Lung (tissue), 12 donors: ENCODE results near the gene ZFYVE28. TPM values are rescaled to one million over a fixed set of nuclear protein-coding genes. Genes with fewer than 3 reads are reported as not detected.

Experiments used
- ATAC-seq: fragments of 200-7000 bp; cut with Tn5 transposase; one replicate; pipeline ENCODE4 v1.9.1; 2020; ENCODE audit warnings: moderate number of reproducible peaks; ENCODE audit not compliant: insufficient read depth, low FRiP score
- DNase-seq, 3 donors: peaks; one replicate each; pipeline ENCODE4 v3.0.0-alpha.2; 2013 to 2017
- H3K27ac ChIP-seq, 2 donors: one replicate each; pipeline ENCODE4 v1.5.1; 2013; ENCODE audit warnings: mild to moderate bottlenecking in 2 of 2, moderate library complexity in 2 of 2, control low read depth in 1 of 2, inconsistent platforms in 1 of 2, low read depth in 1 of 2, low read length in 1 of 2
- H3K27me3 ChIP-seq, 3 donors: one replicate each; pipeline ENCODE4 v1.5.1; 2013; ENCODE audit warnings: low read length in 2 of 3; ENCODE audit not compliant: control insufficient read depth in 3 of 3, insufficient read depth in 3 of 3
- H3K36me3 ChIP-seq, 4 donors: one replicate each; pipeline ENCODE4 v1.5.1; 2013; ENCODE audit warnings: low read length in 4 of 4, mild to moderate bottlenecking in 1 of 4, moderate library complexity in 1 of 4; ENCODE audit not compliant: control insufficient read depth in 4 of 4, insufficient read depth in 4 of 4
- H3K4me1 ChIP-seq, 5 donors: one replicate each; pipeline ENCODE4 v1.5.1; 2013; ENCODE audit warnings: low read length in 5 of 5, mild to moderate bottlenecking in 2 of 5, moderate library complexity in 1 of 5; ENCODE audit not compliant: control insufficient read depth in 5 of 5, insufficient read depth in 5 of 5
- H3K4me3 ChIP-seq: one replicate; pipeline ENCODE4 v1.5.1; 2013; ENCODE audit warnings: mild to moderate bottlenecking, control low read depth, moderate library complexity
- H3K9ac ChIP-seq, 2 donors: one replicate each; pipeline ENCODE4 v1.5.1; 2013; ENCODE audit warnings: low read length in 2 of 2, control low read depth in 1 of 2; ENCODE audit not compliant: insufficient read depth in 1 of 2
- H3K9me3 ChIP-seq, 4 donors: one replicate each; pipeline ENCODE4 v1.5.1; 2013; ENCODE audit warnings: low read length in 3 of 4, mild to moderate bottlenecking in 1 of 4, moderate library complexity in 1 of 4; ENCODE audit not compliant: control insufficient read depth in 4 of 4, insufficient read depth in 3 of 4
- CTCF ChIP-seq: IDR thresholded peaks from 2 replicates; pipeline ENCODE4 v1.5.1; 2012; ENCODE audit warnings: mild to moderate bottlenecking; ENCODE audit errors: control extremely low read depth, extremely low read depth
- WGBS, 2 donors: extraction: QIAGEN DNeasy Blood & Tissue Kit; methylation state at CpG; one replicate each; pipeline ENCODE4 v1.1.7; 2013; 5-methylcytosine and 5-hydroxymethylcytosine counted together
- polyA plus RNA-seq, 2 donors: library from polyadenylated mRNA; stranded (reverse); fragments of 200-250 nt; gene quantifications; one replicate each; pipeline ENCODE4 v1.2.1, GENCODE V29; 2013
- total RNA-seq, 2 donors: library from RNA; depleted of rRNA in 1 of 2; stranded (reverse); fragments of >200 nt in 1 of 2; gene quantifications; one replicate each; pipeline ENCODE4 v1.2.1, GENCODE V29; 2014 to 2021
- donor health status: control.
- donor health status: control.
- donor health status: Bipolar disorder and iron deficiency.
- donor health status: healthy.
- donor health status: DM: yes; HTN: yes; CAD: no.

ZFYVE28 gene
- total and polyA plus RNA-seq, 4 donors = 6.8 to 10.3 (median 7.6) TPM

- whole genome bisulfite sequencing, 2 donors = 88 to 92% methylated on average over 14 of the region's 14 CpGs
- peaks cover 0 to 24% (median 0%) of the 10 kb centered on the region in 5 donors for H3K4me1 ChIP-seq
These were observed 9.1 kb downstream of the ZFYVE28 start for GRCh38 chr4:2409381-2409783.

GRCh38 chr4:2408976-2409375 is 9.5 kb downstream of the ZFYVE28 start:
- H3K4me1 ChIP-seq = peaks cover 0 to 20% (median 0%) of the 10 kb centered on the region in 5 donors
- no peak for DNase-seq
- peaks cover 0 to 14% (median 12%) of the 10 kb centered on the region in 3 donors for H3K27me3 ChIP-seq
- no peaks in the 10 kb centered on the region for H3K36me3 ChIP-seq
- no peak overlapping the region for H3K27ac ChIP-seq
- no peak for ATAC-seq
- H3K9me3 ChIP-seq = no peaks in the 10 kb centered on the region
- H3K9ac ChIP-seq = no peak overlapping the region
- no peak for TF ChIP-seq CTCF
- WGBS, 2 donors = 87 to 89% methylated on average over 10 of the region's 10 CpGs
- no peak overlapping the region for H3K4me3 ChIP-seq

More at GRCh38 chr4:2409381-2409783, 9.1 kb downstream of the ZFYVE28 start:
- H3K4me3 ChIP-seq = no peak overlapping the region
- no peak overlapping the region for H3K27ac ChIP-seq
- H3K9me3 ChIP-seq = no peaks in the 10 kb centered on the region
- TF ChIP-seq CTCF = no peak
- H3K27me3 ChIP-seq = peaks cover 0 to 18% (median 16%) of the 10 kb centered on the region in 3 donors
- H3K9ac ChIP-seq = no peak overlapping the region
- DNase-seq (no peak), ATAC-seq (no peak)
- no peaks in the 10 kb centered on the region for H3K36me3 ChIP-seq

- 86% methylated on average over 15 of the region's 15 CpGs for WGBS, 2 donors
- no peak for ATAC-seq
- H3K4me1 ChIP-seq = peaks cover 0 to 15% (median 0%) of the 10 kb centered on the region in 5 donors
- no peaks in the 10 kb centered on the region for H3K36me3 ChIP-seq
- no peak for TF ChIP-seq CTCF
- H3K4me3 ChIP-seq = no peak overlapping the region
- H3K9ac ChIP-seq = no peak overlapping the region
- DNase-seq = no peak
- peaks cover 0 to 14% (median 11%) of the 10 kb centered on the region in 3 donors for H3K27me3 ChIP-seq
- no peaks in the 10 kb centered on the region for H3K9me3 ChIP-seq
- H3K27ac ChIP-seq = no peak overlapping the region
These were observed 10.0 kb downstream of the ZFYVE28 start for GRCh38 chr4:2408401-2408958.

- ATAC-seq = no peak
- H3K27ac ChIP-seq = no peak overlapping the region
- 90 to 94% methylated on average over 3 of the region's 3 CpGs for WGBS, 2 donors
- no peaks in the 10 kb centered on the region for H3K36me3 ChIP-seq
- H3K4me3 ChIP-seq = no peak overlapping the region
- H3K4me1 ChIP-seq = peaks cover 0 to 18% (median 0%) of the 10 kb centered on the region in 5 donors
- no peak overlapping the region for H3K9ac ChIP-seq
- H3K27me3 ChIP-seq = peaks cover 0 to 14% (median 14%) of the 10 kb centered on the region in 3 donors
- H3K9me3 ChIP-seq = no peaks in the 10 kb centered on the region
- DNase-seq = no peak
- no peak for TF ChIP-seq CTCF
These were observed 10.5 kb downstream of the ZFYVE28 start for GRCh38 chr4:2407991-2408342.
